Stomach (tissue), 4 donors: ENCODE measurements around the gene SHQ1.

Experiments used
- EP300 ChIP-seq: sonication (generic); formaldehyde crosslinking; IDR thresholded peaks from one replicate; pipeline ENCODE4 v1.6.1; 2017; ENCODE audit warnings: antibody characterized with exemption
- POLR2A ChIP-seq, 4 donors: fragments of 450-650 bp; IDR thresholded peaks; one replicate each; pipeline ENCODE4 v1.6.1; 2016; ENCODE audit warnings: antibody characterized with exemption in 4 of 4, control low read depth in 2 of 4, mild to moderate bottlenecking in 1 of 4, moderate library complexity in 1 of 4
- POLR2AphosphoS5 ChIP-seq, 3 donors: sonication (generic); formaldehyde crosslinking; IDR thresholded peaks; one replicate each; pipeline ENCODE4 v1.6.1; 2016; ENCODE audit warnings: antibody characterized with exemption in 3 of 3
- TF ChIP-seq, protein P1 (sequence below), 7 experiments: fragments of 450-650 bp in 4 of 7; fragments of 200-600 bp in 3 of 7; sonication (generic) in 3 of 7; IDR thresholded peaks; one replicate each; pipeline ENCODE4 v1.5.1; 2016 to 2019; ENCODE audit warnings: antibody characterized with exemption in 7 of 7, control low read depth in 2 of 7, mild to moderate bottlenecking in 1 of 7

GRCh38 chr3:72891053-72891855 is 43.0 kb upstream of the SHQ1 start:
- TF ChIP-seq, protein P1, sequence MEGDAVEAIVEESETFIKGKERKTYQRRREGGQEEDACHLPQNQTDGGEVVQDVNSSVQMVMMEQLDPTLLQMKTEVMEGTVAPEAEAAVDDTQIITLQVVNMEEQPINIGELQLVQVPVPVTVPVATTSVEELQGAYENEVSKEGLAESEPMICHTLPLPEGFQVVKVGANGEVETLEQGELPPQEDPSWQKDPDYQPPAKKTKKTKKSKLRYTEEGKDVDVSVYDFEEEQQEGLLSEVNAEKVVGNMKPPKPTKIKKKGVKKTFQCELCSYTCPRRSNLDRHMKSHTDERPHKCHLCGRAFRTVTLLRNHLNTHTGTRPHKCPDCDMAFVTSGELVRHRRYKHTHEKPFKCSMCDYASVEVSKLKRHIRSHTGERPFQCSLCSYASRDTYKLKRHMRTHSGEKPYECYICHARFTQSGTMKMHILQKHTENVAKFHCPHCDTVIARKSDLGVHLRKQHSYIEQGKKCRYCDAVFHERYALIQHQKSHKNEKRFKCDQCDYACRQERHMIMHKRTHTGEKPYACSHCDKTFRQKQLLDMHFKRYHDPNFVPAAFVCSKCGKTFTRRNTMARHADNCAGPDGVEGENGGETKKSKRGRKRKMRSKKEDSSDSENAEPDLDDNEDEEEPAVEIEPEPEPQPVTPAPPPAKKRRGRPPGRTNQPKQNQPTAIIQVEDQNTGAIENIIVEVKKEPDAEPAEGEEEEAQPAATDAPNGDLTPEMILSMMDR (IDR thresholded peaks at IDR 0.05), result no peak
- TF ChIP-seq POLR2A (IDR thresholded peaks at IDR 0.05), result no peak
- TF ChIP-seq POLR2AphosphoS5 (IDR thresholded peaks at IDR 0.05), result peak in 1 of 3 donors; percentile 14
- no peak for TF ChIP-seq EP300
